Brain microvascular endothelial cell (primary cell): ENCODE measurements around the gene WSCD2.

Experiments used
- DNase-seq: peaks from one replicate; pipeline ENCODE4 v3.0.0-alpha.2; 2020
- H3K27ac ChIP-seq: fragments of 250-450 bp; sonication (Bioruptor Pico); 2 replicates; pipeline ENCODE4 v1.5.1; 2020; ENCODE audit warnings: mild to moderate bottlenecking, moderate library complexity
- H3K27me3 ChIP-seq: fragments of 250-450 bp; sonication (Bioruptor Pico); replicated peaks from 2 replicates; pipeline ENCODE4 v1.5.1; 2020; ENCODE audit warnings: mild to moderate bottlenecking
- H3K36me3 ChIP-seq: fragments of 250-450 bp; sonication (Bioruptor Pico); replicated peaks from 2 replicates; pipeline ENCODE4 v1.5.1; 2020; ENCODE audit warnings: mild to moderate bottlenecking
- H3K4me3 ChIP-seq: 2 replicates; pipeline ENCODE4 v1.5.1; 2011; ENCODE audit warnings: low read depth, mild to moderate bottlenecking, control low read depth, low read length, moderate library complexity
- in situ Hi-C: cut with HindIII; loops from 2 replicates; pipeline ENCODE4 v1.10.0; 2017; ENCODE audit warnings: low sequenced_read_pairs, low pct_ligation_motif_present
- TF ChIP-seq, protein P1 (sequence below): IDR thresholded peaks from 2 replicates; pipeline ENCODE4 v1.5.1; 2011; ENCODE audit warnings: low read depth, mild to moderate bottlenecking, moderate library complexity, low read length, control low read depth, inconsistent platforms; ENCODE audit errors: missing control alignments

WSCD2 gene

DNA sequence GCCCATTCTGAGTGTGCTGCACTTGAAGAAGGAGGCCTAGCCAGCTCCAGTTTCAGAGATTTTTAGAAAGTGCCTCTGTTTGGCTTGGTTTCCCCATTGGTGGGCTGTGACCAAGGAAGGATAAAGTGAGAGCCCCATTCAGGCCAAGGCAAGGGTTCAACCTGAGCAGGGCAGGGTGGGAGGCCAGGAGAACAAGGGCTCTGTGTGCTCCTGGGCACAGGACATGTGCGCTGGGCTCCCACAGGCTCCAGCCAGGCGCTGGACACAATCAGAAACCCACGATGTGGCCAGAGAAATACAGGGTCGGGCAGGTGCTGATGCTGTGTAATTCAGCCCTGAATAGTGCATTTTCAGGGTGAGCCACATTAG, 23.1 kb downstream of the WSCD2 start:
- DNase-seq: no peak
- Histone ChIP-seq H3K4me3 (no peak overlapping the region), H3K27me3 (no peaks in the 10 kb centered on the region), H3K36me3 (no peaks in the 10 kb centered on the region), H3K27ac (no peak overlapping the region)
- TF ChIP-seq, protein P1, sequence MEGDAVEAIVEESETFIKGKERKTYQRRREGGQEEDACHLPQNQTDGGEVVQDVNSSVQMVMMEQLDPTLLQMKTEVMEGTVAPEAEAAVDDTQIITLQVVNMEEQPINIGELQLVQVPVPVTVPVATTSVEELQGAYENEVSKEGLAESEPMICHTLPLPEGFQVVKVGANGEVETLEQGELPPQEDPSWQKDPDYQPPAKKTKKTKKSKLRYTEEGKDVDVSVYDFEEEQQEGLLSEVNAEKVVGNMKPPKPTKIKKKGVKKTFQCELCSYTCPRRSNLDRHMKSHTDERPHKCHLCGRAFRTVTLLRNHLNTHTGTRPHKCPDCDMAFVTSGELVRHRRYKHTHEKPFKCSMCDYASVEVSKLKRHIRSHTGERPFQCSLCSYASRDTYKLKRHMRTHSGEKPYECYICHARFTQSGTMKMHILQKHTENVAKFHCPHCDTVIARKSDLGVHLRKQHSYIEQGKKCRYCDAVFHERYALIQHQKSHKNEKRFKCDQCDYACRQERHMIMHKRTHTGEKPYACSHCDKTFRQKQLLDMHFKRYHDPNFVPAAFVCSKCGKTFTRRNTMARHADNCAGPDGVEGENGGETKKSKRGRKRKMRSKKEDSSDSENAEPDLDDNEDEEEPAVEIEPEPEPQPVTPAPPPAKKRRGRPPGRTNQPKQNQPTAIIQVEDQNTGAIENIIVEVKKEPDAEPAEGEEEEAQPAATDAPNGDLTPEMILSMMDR: no peak
- in situ Hi-C loops: no loop called here

DNA sequence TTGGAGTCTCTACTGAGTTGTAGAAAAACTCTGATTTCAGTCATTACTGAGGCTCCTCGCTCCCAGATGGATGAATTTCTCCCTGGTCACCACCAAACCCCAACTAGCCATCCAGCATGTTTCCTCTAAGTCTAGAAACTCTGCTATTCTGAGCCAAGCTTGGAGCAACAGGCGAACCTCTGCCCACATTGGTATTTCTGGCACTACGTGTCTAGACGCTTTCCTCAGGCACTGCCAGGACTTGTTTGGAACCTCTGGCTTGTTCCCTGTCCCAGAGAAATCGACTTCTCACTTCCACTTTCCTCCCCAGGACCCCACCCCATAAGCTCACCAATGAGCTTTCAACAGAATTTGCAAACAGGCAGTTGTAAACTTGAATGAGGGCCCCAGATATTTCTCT, 27.6 kb downstream of the WSCD2 start:
- TF ChIP-seq, protein P1: no peak
- no peaks in the 10 kb centered on the region for H3K27me3 ChIP-seq
- H3K27ac ChIP-seq: no peak overlapping the region
- H3K36me3 ChIP-seq: no peaks in the 10 kb centered on the region
- no peak for DNase-seq
- in situ Hi-C loops: no loop called here
- H3K4me3 ChIP-seq: no peak overlapping the region

DNA sequence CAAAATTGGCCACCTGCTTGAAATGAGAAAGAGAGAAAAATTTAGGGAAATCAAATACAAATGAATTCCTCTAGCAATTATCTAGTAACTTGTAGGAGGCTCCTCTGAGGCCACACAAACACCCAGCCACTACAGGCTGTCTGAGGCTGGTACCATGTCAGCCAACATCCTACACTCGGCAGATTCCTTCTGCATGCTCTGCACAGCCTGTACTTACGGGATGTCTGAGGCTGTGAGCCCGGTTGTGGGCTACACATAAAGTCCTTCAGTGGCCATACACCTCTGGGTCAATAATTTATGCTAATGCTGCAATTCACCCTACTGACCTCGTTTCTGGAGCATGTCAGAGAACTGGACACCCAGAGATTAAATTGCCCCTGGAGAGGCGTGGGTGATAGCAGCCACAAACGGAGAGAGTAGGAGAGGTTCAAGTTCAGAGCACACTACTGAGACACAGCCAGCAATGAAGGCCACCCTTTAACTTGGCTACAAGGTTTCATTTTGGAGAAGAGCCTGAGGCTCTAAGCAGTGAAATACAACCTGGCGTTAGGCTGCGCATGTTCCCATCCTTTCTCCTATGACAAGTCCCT, 28.9 kb downstream of the WSCD2 start:
- Histone ChIP-seq H3K36me3 (no peaks in the 10 kb centered on the region), H3K4me3 (no peak overlapping the region), H3K27me3 (no peaks in the 10 kb centered on the region), H3K27ac (no peak overlapping the region)
- DNase-seq: no peak
- in situ Hi-C loops: no loop called here
- TF ChIP-seq, protein P1: no peak

DNA sequence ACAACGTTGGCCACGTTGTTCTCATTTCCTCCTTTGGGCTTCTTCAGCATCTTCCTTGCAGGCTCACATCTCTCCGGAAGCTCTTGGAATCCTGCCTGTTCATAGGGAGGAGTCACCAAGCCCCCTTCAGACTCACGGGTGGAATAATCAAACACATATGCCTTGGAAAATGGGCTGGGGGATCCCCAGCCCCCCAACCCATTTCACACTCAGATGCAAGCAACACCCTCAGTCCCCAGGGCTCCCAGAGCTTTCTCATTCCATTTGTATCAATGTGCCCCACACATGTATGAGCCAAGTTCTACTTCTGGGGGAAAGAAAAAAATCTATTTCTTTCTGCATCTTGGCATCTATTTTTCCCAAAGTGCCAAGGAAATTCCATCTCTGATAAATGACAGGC, 33.1 kb downstream of the WSCD2 start:
- TF ChIP-seq, protein P1: no peak
- Histone ChIP-seq H3K27me3 (no peaks in the 10 kb centered on the region), H3K27ac (no peak overlapping the region), H3K36me3 (no peaks in the 10 kb centered on the region), H3K4me3 (no peak overlapping the region)
- DNase-seq: no peak
- in situ Hi-C loops: no loop called here

DNA sequence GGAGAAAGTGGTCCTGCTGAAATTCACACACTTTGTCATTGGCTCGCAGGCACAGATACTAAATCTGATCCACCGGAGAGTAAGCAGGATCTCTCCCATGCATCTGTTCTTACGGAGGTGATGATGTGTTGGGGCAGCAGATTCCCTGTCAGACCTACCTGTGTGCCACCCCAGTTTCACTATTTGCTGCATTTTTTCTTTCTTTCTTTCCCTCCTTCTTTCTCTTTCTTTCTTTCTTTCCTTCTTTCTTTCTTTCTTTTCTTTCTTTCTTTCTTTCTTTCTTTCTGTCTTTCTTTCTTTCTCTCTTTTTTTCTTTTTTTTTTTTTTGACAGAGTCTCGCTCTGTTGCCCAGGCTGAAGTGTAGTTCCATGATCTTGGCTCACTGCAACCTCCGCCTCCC, 37.4 kb downstream of the WSCD2 start:
- no peak for DNase-seq
- in situ Hi-C loops: no loop called here
- Histone ChIP-seq H3K27me3 (no peaks in the 10 kb centered on the region), H3K27ac (no peak overlapping the region), H3K36me3 (no peaks in the 10 kb centered on the region), H3K4me3 (no peak overlapping the region)
- TF ChIP-seq, protein P1: no peak

DNA sequence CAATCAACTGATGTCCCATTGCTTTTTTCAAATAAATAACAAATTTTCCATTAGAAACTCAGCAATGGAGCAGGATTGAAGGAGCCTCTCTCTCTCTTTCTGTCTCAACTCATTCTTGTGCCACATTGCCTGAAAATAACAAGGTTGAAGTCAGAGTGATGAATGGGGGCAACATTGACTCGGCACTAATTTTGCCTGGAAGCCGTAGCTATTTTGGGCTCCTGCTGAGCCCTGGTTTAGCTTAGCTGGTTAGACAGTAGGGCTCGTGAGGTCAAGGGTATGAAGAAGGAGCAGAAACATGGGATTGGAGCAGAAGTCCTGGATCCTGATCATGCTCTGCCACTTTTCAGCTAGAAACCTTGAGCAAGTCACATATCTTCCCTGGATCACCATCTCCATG, 38.9 kb downstream of the WSCD2 start:
- no peaks in the 10 kb centered on the region for H3K27me3 ChIP-seq
- H3K27ac ChIP-seq: no peak overlapping the region
- H3K36me3 ChIP-seq: no peaks in the 10 kb centered on the region
- H3K4me3 ChIP-seq: no peak overlapping the region
- no peak for DNase-seq
- in situ Hi-C loops: no loop called here
- TF ChIP-seq, protein P1: no peak
